Transverse colon (tissue), 4 donors: Measurements from ENCODE around the gene NETO2. TPM values are rescaled to one million over a fixed set of nuclear protein-coding genes. Genes with fewer than 3 reads are reported as not detected.

Source experiments
- DNase-seq: peaks from one replicate; pipeline ENCODE4 v3.0.0-alpha.2; 2019
- H3K27ac ChIP-seq, 4 donors: fragments of 200-600 bp; sonication (generic); 2 replicates each; pipeline ENCODE4 v1.5.1; 2016 to 2018; ENCODE audit warnings: inconsistent platforms in 4 of 4
- H3K27me3 ChIP-seq: fragments of 200-600 bp; sonication (generic); 2 replicates; pipeline ENCODE4 v1.5.1; 2017; ENCODE audit warnings: inconsistent platforms
- H3K36me3 ChIP-seq, 4 donors: fragments of 200-600 bp; sonication (generic); 2 replicates each; pipeline ENCODE4 v1.5.1; 2017 to 2019; ENCODE audit warnings: inconsistent platforms in 4 of 4
- H3K4me1 ChIP-seq, 4 donors: fragments of 200-600 bp; sonication (generic); 2 replicates each; pipeline ENCODE4 v1.5.1; 2017 to 2020; ENCODE audit warnings: inconsistent platforms in 4 of 4
- H3K4me3 ChIP-seq, 4 donors: fragments of 200-600 bp; sonication (generic); 1 replicate in 1 of 4; 2 replicates in 3 of 4; pipeline versions ENCODE4 v1.5.1 to v1.6.1; 2017 to 2019; ENCODE audit warnings: inconsistent platforms in 4 of 4
- H3K9me3 ChIP-seq, 2 donors: fragments of 200-600 bp; sonication (generic); 2 replicates each; pipeline ENCODE4 v1.5.1; 2017 to 2019; ENCODE audit warnings: inconsistent platforms in 2 of 2
- EP300 ChIP-seq: sonication (generic); formaldehyde crosslinking; IDR thresholded peaks from one replicate; pipeline ENCODE4 v1.6.1; 2017; ENCODE audit warnings: antibody characterized with exemption, low read depth
- POLR2A ChIP-seq: fragments of 450-650 bp; IDR thresholded peaks from one replicate; pipeline ENCODE4 v1.6.1; 2016; ENCODE audit warnings: antibody characterized with exemption, mild to moderate bottlenecking, moderate library complexity
- POLR2AphosphoS5 ChIP-seq, 3 donors: sonication (generic); formaldehyde crosslinking; IDR thresholded peaks; one replicate each; pipeline ENCODE4 v1.6.1; 2016; ENCODE audit warnings: antibody characterized with exemption in 3 of 3
- WGBS, 2 donors: methylation state at CpG; one replicate each; pipeline ENCODE4 v1.1.5; 2018; ENCODE audit warnings: low coverage in 1 of 2; 5-methylcytosine and 5-hydroxymethylcytosine counted together
- in situ Hi-C, 4 donors: fragments of 200-750 bp; cut with MboI; loops; one replicate each; pipeline versions ENCODE4 v1.15.0 to v1.15.1; 2017; ENCODE audit warnings: low sequenced_read_pairs in 3 of 4, low pct_ligation_motif_present in 1 of 4, low pct_unique_long_range_greater_than_20kb in 1 of 4
- intact Hi-C: fragments of 100-400 bp; cut with DNase I; formaldehyde crosslinking; loops from one replicate; pipeline ENCODE4 v1.15.1; 2023; ENCODE audit warnings: low total_unique reads
- total RNA-seq, 4 donors: library from RNA; depleted of rRNA; stranded (reverse); fragments of >200 nt; gene quantifications; one replicate each; pipeline ENCODE4 v1.1.0, GENCODE V29; 2016
- TF ChIP-seq, protein P1 (sequence below), 5 experiments: fragments of 200-600 bp in 3 of 5; fragments of 450-650 bp in 2 of 5; sonication (generic) in 3 of 5; IDR thresholded peaks; 1 replicate in 2 of 5; 2 replicates in 3 of 5; pipeline ENCODE4 v1.5.1; 2016 to 2017; ENCODE audit warnings: antibody characterized with exemption in 5 of 5, inconsistent platforms in 3 of 5, mild to moderate bottlenecking in 2 of 5, moderate library complexity in 1 of 5

The NETO2 gene
- total RNA-seq, 4 donors from 2014 or later: 5.0 to 31.7 (median 15.9) TPM

DNA sequence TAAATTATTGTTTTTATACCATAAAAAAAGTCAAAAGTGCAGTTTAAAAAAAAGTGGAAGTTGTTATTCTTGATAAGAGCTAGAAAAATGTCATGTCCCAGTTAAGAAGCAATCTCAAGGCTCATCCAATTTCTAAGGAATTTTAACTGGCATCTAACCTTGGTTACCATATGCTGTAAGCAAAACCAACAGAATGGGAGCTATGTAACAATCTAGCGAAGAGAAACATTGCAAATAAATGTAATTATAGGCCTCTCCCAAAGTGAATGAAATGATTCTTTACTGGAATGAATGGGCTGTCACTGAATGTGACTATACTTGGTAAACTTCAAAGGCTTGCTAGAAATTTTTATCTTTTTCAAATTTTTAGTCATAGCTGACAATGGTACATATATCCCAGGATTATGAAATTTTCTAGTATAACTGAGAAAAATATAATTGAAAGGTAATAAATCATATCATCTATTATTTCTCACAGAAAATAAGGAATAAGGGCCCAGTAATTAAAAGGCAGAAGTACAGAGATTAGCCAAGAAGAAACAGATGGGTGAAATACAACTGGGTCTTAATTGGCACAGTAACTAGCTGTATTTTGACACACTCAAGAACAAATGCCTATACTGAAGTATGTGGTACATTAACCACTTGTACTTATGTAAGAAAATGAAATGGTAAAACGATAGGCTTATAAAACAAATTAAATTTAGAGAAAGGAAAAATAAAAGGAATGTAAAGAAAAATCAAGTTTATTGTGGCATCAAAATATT, 61.5 kb downstream of the NETO2 start:
- DNase-seq: no peak
- Histone ChIP-seq H3K36me3 (no peaks in the 10 kb centered on the region), H3K4me1 (no peaks in the 10 kb centered on the region), H3K9me3 (no peaks in the 10 kb centered on the region), H3K4me3 (no peak overlapping the region), H3K27me3 (no peaks in the 10 kb centered on the region), H3K27ac (no peak overlapping the region)
- in situ Hi-C loops (no loop called here), intact Hi-C loops (no loop called here)
- TF ChIP-seq POLR2AphosphoS5 (IDR thresholded peaks at IDR 0.05) (no peak), POLR2A (no peak), EP300 (no peak)
- TF ChIP-seq, protein P1, sequence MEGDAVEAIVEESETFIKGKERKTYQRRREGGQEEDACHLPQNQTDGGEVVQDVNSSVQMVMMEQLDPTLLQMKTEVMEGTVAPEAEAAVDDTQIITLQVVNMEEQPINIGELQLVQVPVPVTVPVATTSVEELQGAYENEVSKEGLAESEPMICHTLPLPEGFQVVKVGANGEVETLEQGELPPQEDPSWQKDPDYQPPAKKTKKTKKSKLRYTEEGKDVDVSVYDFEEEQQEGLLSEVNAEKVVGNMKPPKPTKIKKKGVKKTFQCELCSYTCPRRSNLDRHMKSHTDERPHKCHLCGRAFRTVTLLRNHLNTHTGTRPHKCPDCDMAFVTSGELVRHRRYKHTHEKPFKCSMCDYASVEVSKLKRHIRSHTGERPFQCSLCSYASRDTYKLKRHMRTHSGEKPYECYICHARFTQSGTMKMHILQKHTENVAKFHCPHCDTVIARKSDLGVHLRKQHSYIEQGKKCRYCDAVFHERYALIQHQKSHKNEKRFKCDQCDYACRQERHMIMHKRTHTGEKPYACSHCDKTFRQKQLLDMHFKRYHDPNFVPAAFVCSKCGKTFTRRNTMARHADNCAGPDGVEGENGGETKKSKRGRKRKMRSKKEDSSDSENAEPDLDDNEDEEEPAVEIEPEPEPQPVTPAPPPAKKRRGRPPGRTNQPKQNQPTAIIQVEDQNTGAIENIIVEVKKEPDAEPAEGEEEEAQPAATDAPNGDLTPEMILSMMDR (IDR thresholded peaks at IDR 0.05): no peak
- WGBS, 2 donors: 86 to 97% methylated on average over 2 of the region's 2 CpGs

DNA sequence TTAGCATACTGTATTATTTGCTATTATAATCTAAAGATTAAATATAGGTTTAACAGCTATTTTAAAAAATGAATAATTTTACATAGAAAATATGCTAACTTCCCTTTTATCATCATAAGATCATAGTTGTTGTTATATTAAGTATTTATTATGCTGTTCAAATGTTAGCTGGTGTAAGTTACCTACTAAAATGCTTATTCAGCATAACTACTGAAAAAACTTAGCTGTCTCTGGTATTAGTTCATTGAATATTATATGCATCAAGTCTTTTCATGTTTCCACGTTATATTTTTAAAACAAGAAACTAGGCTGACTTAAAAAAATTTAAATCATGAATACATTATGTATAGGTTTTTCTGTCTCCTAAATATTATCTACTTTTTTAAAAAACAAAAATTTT, 62.6 kb downstream of the NETO2 start:
- Histone ChIP-seq H3K9me3 (no peaks in the 10 kb centered on the region), H3K36me3 (no peaks in the 10 kb centered on the region), H3K4me3 (no peak overlapping the region), H3K27me3 (no peaks in the 10 kb centered on the region), H3K27ac (no peak overlapping the region), H3K4me1 (no peaks in the 10 kb centered on the region)
- no peak for DNase-seq
- intact Hi-C loops (no loop called here), in situ Hi-C loops (no loop called here)
- WGBS, 2 donors: 80 to 92% methylated on average over 1 of the region's 1 CpG
- no peak for TF ChIP-seq EP300
- TF ChIP-seq, protein P1 (IDR thresholded peaks at IDR 0.05): no peak
- no peak for TF ChIP-seq POLR2A
- no peak for TF ChIP-seq POLR2AphosphoS5 (IDR thresholded peaks at IDR 0.05)

DNA sequence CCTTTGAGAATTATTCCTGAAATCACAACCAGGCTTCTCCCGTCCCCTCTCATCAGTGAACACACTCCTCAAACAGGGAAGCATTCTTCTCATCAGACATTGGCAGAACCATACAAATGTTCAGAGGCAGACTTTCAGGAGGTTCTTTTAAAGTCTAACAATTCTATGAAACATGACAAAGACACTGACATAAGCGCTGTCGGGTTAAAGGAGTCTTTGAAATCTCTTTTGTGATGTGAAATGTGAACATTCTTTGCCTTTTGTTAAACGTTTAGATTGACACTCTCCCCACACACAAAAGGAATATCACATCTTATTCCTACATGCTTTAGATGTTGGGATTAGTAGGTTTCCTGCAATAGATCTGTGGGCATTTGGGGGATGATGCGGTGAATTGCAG, 63.9 kb downstream of the NETO2 start:
- no peaks in the 10 kb centered on the region for H3K27me3 ChIP-seq
- no peak overlapping the region for H3K27ac ChIP-seq
- 74 to 77% methylated on average over 4 to 5 of the region's 5 CpGs for WGBS, 2 donors
- intact Hi-C loops (no loop called here), in situ Hi-C loops (no loop called here)
- H3K9me3 ChIP-seq: no peaks in the 10 kb centered on the region
- no peaks in the 10 kb centered on the region for H3K36me3 ChIP-seq
- no peak overlapping the region for H3K4me3 ChIP-seq
- TF ChIP-seq, protein P1 (IDR thresholded peaks at IDR 0.05): no peak
- no peak for TF ChIP-seq EP300
- no peak for TF ChIP-seq POLR2A
- TF ChIP-seq POLR2AphosphoS5 (IDR thresholded peaks at IDR 0.05): no peak
- no peaks in the 10 kb centered on the region for H3K4me1 ChIP-seq
- no peak for DNase-seq

DNA sequence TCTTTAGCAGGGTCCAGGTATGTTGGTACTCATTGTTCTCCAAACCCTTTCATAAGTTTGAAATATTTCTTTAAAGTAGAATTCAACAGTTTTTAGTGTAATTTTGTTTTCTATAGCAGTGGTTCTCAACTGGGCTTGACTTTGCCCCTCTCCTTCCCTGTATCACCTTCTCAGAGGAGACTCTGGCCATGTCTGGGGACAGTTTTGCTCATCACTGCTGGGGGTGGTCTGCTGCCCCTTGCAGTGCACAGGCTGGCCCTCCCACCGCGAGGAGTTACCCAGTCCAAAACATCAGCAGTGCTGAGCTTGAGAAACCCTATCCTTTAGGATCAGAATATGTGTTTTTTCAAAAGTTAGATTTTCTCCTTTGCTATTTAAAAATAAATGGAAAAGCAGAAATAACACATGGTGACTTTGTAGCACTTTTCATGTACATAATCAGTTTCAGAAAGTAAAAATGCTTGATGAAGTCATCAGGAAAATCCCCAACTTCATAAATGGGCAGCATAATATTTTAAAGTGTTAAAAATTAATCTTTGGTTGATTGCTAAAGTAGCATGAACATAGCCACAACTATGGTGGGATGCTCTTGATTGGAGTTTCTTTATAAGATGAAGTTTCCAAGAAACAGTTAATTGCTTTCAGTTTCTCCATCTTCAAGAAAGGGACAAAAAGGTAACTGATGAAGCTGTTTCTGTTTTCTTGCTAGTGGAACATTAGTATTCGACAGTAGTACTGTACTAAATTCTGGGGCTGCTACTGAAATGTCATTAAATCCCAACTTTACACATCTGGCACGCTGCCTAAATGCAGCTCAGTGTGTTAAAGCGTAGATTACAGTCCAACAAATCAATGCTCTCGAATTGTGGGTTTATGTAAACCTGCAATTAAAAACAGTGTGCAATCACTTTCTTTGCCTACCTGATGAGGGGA, 70.3 kb downstream of the NETO2 start:
- intact Hi-C loops: no loop called here
- Histone ChIP-seq H3K36me3 (no peaks in the 10 kb centered on the region), H3K27me3 (no peaks in the 10 kb centered on the region), H3K4me3 (no peak overlapping the region), H3K27ac (peak overlapping the region; percentile 65 to 77 (median 72)), H3K9me3 (no peaks in the 10 kb centered on the region), H3K4me1 (peaks cover 0 to 13% (median 0%) of the 10 kb centered on the region in 4 donors)
- WGBS, 2 donors: 44 to 61% methylated on average over 3 to 6 of the region's 6 CpGs
- TF ChIP-seq POLR2AphosphoS5 (IDR thresholded peaks at IDR 0.05) (no peak), EP300 (no peak), POLR2A (no peak)
- TF ChIP-seq, protein P1 (IDR thresholded peaks at IDR 0.05): no peak
- DNase-seq: peak; percentile 70
- in situ Hi-C loops: no loop called here
